PC-9 (cell line): ENCODE data around the gene RER1.

ENCODE experiments used
- EZH2 ChIP-seq: fragments of 200-600 bp; sonication (generic); IDR thresholded peaks from 2 replicates; pipeline ENCODE4 v1.8.0; 2017; ENCODE audit warnings: antibody characterized with exemption, low read depth
- TF ChIP-seq, protein P1 (sequence below): fragments of 200-600 bp; sonication (generic); conservative IDR thresholded peaks from 2 replicates; pipeline ENCODE4 v1.6.1; 2017; ENCODE audit warnings: mixed run types, antibody characterized with exemption, mild to moderate bottlenecking, moderate library complexity

DNA sequence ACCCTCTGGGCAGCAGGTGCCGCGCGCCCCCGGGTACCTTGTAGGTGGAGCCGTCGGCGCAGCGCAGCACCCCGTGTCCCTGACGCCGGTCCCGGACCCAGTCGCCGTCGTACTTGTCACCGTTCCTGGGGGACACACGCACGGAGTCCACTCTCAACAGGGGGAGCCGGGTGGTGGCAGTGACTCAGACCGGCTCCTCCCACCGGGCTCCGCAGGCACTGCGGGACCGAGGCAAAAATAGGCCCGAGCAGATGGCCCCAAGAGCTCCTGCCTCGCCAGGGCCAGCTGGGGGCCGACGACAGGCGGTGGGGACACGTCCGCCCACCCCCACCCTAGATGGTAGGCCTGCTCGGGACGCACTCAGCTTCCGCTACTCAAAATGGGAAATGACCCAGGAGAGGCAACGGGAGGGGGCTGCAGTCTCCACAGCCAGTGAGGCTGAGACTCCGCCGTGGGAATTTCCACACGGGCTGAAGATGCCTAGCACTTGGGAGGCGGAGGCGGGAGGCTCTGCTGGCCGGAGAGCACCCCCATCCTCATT lies 6.6 kb upstream of the RER1 start:
- TF ChIP-seq, protein P1, sequence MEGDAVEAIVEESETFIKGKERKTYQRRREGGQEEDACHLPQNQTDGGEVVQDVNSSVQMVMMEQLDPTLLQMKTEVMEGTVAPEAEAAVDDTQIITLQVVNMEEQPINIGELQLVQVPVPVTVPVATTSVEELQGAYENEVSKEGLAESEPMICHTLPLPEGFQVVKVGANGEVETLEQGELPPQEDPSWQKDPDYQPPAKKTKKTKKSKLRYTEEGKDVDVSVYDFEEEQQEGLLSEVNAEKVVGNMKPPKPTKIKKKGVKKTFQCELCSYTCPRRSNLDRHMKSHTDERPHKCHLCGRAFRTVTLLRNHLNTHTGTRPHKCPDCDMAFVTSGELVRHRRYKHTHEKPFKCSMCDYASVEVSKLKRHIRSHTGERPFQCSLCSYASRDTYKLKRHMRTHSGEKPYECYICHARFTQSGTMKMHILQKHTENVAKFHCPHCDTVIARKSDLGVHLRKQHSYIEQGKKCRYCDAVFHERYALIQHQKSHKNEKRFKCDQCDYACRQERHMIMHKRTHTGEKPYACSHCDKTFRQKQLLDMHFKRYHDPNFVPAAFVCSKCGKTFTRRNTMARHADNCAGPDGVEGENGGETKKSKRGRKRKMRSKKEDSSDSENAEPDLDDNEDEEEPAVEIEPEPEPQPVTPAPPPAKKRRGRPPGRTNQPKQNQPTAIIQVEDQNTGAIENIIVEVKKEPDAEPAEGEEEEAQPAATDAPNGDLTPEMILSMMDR: no peak
- no peak for TF ChIP-seq EZH2
